ENCODE results near the gene PRKN.
A peak's percentile ranks its signal among the peaks of the same experiment; 100 is the strongest.

PRKN gene

GRCh38 chr6:161370880-161371279, 1356.7 kb downstream of the PRKN start:
- H3K4me3 ChIP-seq (ENCODE audit: low read depth, low read length): no peak overlapping the region
- in situ Hi-C loops (cut with HindIII; ENCODE audit: low sequenced_read_pairs): no loop called here
- TF ChIP-seq CTCF (IDR thresholded peaks at IDR 0.05; ENCODE audit: low read depth, low read length): peak; percentile 94
- peak; percentile 78 for DNase-seq (ENCODE audit: low read depth, low spot score)

GRCh38 chr6:161369339-161369738, 1358.2 kb downstream of the PRKN start:
- in situ Hi-C loops (cut with HindIII; ENCODE audit: low sequenced_read_pairs): no loop called here
- no peak overlapping the region for H3K4me3 ChIP-seq (ENCODE audit: low read depth, low read length)
- DNase-seq (ENCODE audit: low read depth, low spot score): peak; percentile 85
- no peak for TF ChIP-seq CTCF (IDR thresholded peaks at IDR 0.05; ENCODE audit: low read depth, low read length)

- H3K4me3 ChIP-seq (ENCODE audit: low read depth, low read length): no peak overlapping the region
- in situ Hi-C loops (cut with HindIII; ENCODE audit: low sequenced_read_pairs): no loop called here
- no peak for DNase-seq (ENCODE audit: low read depth, low spot score)
- no peak for TF ChIP-seq CTCF (IDR thresholded peaks at IDR 0.05; ENCODE audit: low read depth, low read length)
These were observed 1359.1 kb downstream of the PRKN start for GRCh38 chr6:161368514-161368913.

- DNase-seq (ENCODE audit: low read depth, low spot score): no peak
- no peak overlapping the region for H3K4me3 ChIP-seq (ENCODE audit: low read depth, low read length)
- in situ Hi-C loops (cut with HindIII; ENCODE audit: low sequenced_read_pairs): no loop called here
- no peak for TF ChIP-seq CTCF (IDR thresholded peaks at IDR 0.05; ENCODE audit: low read depth, low read length)
These were observed 1360.1 kb downstream of the PRKN start for GRCh38 chr6:161367472-161367871.

GRCh38 chr6:161366301-161366923, 1361.2 kb downstream of the PRKN start:
- in situ Hi-C loops (cut with HindIII; ENCODE audit: low sequenced_read_pairs): no loop called here
- no peak for DNase-seq (ENCODE audit: low read depth, low spot score)
- no peak for TF ChIP-seq CTCF (IDR thresholded peaks at IDR 0.05; ENCODE audit: low read depth, low read length)
- no peak overlapping the region for H3K4me3 ChIP-seq (ENCODE audit: low read depth, low read length)

GRCh38 chr6:161365633-161366032, 1361.9 kb downstream of the PRKN start:
- H3K4me3 ChIP-seq (ENCODE audit: low read depth, low read length): no peak overlapping the region
- no peak for TF ChIP-seq CTCF (IDR thresholded peaks at IDR 0.05; ENCODE audit: low read depth, low read length)
- in situ Hi-C loops (cut with HindIII; ENCODE audit: low sequenced_read_pairs): no loop called here
- no peak for DNase-seq (ENCODE audit: low read depth, low spot score)

Measured in astrocyte of the spinal cord (primary cell).